NCI-H1092 (cell line): ENCODE results near the gene BMPER.

Experiments
- DNase-seq: peaks from one replicate; lab custom pipeline; 2025; lab: John Stamatoyannopoulos, UW

Gene BMPER

DNA sequence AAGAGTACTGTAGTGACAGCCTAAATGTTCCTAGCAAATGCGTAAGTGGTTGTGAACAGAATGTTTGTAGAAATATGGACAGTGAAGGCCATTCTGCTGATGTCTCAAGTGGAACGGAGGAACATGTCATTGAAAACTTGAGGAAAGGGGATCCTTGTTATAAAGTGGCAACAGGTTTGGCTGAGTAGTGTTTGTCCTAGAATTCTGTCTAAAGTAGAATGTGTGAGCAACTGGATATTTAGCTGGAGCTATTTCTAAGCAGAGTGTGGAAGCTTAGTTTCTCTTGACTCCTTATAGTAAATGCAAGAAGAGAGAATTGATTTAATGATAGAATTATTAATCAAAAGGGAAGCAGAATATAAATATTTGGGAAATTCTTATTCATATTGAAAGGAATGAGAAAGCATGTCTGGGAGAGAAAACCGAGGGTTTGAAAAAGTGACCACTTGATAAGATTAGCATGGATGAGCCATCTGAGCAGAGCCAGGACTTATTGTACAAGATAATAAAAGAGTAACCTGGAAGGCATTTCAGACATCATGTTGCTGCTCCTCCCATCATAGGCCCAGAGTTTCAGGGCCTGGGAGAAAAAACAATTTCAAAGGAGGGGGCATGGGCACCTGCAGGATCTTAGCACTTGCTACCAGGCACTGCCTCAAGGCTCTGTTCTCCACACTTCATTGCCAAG is 276.1 kb downstream of the BMPER start:
- DNase-seq, result no peak

DNA sequence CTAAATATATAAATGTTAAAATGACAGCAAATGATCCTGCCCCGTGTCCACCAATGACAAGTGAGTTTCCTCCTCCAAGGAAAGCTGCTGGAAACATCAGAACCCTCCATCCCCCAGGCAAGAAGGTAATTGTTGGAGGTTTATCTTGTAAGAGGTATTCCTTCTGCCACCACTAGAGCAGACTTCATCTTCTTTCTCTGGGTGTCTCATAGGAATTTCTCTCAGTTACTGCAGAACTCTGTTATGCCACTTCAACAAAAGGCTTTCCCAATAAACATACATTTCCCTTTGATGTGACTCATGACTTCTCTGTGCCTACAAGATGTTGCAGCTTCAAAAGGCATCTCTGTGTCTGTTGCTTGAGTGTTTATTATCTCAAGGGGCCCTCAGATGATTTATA is 279.1 kb downstream of the BMPER start:
- no peak for DNase-seq

DNA sequence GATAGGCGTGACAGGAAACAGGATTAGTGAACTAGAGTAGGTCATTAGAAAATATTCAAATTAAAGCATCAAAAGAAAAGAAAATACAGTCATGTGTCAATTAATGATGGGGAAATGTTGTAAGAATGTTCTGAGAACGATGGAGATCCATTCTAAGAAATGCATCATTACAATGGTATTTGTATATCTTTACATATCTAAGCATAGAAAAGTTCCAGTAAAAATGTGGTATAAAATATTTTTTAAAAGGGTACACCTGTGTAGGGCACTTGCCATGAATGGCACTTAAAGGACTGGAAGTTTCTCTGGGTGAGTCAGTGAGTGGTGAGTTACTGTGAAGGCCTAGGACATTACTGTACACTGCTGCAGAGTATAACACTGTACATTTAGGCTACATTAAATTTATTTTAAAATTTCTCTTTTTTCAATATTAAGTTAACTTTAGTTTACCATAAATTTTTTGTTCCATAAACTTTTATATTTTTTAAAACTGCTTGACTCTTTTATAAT is 282.5 kb downstream of the BMPER start:
- DNase-seq, result no peak

DNA sequence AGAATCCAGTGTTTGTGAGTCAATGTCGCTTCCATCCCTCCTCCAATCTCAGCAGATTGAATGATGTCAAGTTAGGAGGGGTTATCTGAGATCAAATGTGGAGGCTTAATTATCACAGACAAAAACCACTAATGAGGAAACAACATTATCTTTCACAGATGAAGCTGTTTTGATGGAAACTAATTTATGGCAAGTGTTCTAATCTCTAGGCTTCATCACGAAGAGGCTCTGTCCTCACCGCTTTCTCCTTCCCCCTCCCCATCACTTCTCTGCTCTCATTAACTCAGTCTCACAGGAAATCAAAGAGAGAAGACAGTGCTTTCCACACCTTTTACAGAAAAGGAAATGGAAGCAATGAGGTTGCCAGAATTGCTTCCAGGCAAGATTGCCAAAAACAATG is 283.7 kb downstream of the BMPER start:
- no peak for DNase-seq

DNA sequence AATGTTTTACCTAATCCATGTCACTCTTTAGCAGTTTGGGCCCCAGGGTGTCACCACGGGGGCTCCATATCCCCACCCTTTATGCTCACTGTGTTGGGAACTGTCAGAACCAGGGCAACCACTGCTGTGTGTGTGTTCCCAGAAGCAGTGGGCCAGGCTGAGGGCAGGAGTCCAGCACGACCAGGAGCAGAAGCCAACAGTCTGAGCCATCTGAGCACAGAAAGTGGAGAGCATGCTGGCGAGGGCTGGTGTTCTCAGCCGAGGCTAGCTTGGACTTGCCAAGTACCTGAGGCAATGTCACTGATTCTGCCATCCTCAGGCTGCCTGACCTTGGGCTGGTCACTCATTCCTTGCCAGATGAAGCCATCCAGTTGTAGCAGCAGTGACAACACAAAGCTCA is 285.0 kb downstream of the BMPER start:
- DNase-seq, result no peak

DNA sequence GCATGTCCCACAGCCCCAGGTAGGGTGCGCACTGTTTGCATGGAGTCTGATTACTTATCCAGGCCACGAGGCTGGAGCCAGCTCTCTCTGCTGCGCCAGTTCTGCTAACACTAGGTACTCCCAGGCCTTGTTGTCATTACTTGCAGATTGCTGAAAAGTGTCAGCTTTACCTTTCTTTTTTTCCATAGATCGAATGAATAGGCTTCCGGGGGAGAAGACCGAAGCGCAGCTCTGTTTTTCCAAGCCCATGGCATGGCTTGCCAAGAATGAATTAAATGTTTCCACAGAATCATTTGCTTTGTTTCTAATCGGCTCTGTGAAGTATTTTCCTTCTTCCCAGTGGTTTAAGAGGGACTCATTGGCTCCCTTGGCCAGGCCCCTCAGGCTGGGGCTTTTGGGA is 285.8 kb downstream of the BMPER start:
- no peak for DNase-seq

DNA sequence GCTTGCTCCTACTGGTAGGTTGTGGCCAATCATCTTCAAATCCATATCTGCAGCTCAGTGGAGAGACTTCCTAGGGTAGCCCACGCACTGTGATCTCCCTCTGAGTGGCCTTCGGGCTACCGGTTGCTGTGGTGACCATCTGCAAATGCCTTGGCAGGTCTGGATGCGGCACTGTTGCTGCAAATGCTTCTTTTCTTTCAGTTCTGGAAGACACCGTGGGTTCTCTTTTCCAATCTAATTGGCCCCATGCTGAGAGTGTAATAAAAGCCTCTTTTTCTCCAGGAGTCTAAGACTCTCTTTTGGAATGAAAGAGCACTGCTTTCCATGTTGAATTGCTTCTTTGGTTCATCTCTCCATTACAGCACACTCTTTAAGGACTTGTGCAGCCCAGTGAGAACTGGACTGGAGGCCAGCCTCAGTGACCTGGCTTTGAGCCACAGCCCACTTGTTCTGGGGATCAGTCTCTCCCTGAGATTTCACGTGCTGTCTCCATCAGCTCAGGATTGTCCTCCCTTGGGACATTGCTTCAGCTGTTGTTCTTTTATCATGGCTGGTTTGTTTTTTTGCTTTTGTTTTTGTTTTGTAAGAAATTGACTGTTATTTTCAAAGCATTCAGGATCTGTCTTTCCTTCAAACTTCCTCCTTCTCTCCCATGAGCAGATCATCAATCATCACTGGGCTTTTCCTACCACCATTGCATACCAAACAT is 286.6 kb downstream of the BMPER start:
- DNase-seq, result no peak

DNA sequence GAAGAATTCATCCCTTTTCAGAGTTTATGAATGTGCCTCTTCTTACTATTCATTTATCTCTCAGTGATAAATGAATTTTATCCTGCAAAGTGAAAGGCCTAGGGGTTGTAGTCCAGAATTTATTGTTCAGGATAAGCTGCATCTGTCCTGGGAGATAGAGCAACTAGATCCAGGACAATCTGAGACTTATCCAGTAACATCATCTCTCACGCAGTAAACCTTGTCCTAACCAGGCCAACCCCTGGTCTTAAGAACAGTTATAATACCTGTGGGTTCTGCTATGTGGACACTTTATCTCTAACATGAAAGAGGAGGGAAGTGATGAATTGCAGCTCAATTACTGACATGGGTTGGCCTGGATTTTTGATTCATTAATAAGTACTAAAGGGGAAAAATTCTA is 287.6 kb downstream of the BMPER start:
- DNase-seq, result no peak

DNA sequence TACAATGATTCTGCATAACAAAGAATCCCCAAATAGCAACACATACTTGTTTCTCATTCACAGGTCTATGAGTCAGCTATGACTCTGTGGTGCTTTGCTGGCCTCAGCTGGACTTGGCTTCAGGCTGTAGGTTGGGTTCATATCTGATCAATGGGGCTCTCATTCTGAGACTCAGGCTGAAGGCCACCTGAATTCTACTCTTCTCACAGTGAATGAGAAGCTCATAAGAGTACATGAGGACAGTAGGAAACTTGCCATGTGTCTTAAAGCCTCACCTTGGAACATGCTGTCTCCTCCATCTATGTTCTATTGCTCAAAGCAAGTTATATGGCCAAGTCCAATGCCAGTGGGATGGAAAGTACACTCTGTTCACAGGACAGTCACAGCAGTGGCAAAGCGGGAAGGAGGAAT is 292.9 kb downstream of the BMPER start:
- no peak for DNase-seq
